ENCODE measurements around the gene SYT17.

- TF ChIP-seq CTCF (IDR thresholded peaks at IDR 0.05) (no peak), POLR2A (IDR thresholded peaks at IDR 0.05) (no peak)
These were observed 72.5 kb downstream of the SYT17 start for GRCh38 chr16:19240494-19240893.
